Muscle of leg (tissue), 11 donors: ENCODE measurements around the gene VEGFA. TPM values are rescaled to one million over a fixed set of nuclear protein-coding genes. Genes with fewer than 3 reads are reported as not detected.

ENCODE experiments used
- DNase-seq: peaks from one replicate; pipeline ENCODE4 v3.0.0; 2013
- H3K27ac ChIP-seq: one replicate; pipeline ENCODE4 v1.5.1; 2013; ENCODE audit warnings: mild to moderate bottlenecking, low read length, control low read depth
- H3K27me3 ChIP-seq: one replicate; pipeline ENCODE4 v1.6.1; 2013; ENCODE audit warnings: low read length; ENCODE audit not compliant: control insufficient read depth, insufficient read depth
- H3K36me3 ChIP-seq: one replicate; pipeline ENCODE4 v1.6.1; 2013; ENCODE audit warnings: low read length; ENCODE audit not compliant: control insufficient read depth, insufficient read depth
- H3K4me1 ChIP-seq: one replicate; pipeline ENCODE4 v1.6.1; 2013; ENCODE audit warnings: low read length; ENCODE audit not compliant: control insufficient read depth, insufficient read depth
- H3K4me3 ChIP-seq: one replicate; pipeline ENCODE4 v1.5.1; 2013; ENCODE audit warnings: low read length, control low read depth
- H3K9me3 ChIP-seq: replicated peaks from 2 replicates; pipeline ENCODE4 v1.6.1; 2013; ENCODE audit warnings: low read depth, low read length; ENCODE audit not compliant: control insufficient read depth
- WGBS: methylation state at CpG from one replicate; pipeline ENCODE4 v1.1.5; 2013; ENCODE audit warnings: missing lambda C conversion rate; ENCODE audit not compliant: insufficient coverage; 5-methylcytosine and 5-hydroxymethylcytosine counted together
- polyA plus RNA-seq, 8 donors: library from polyadenylated mRNA; unstranded; fragments of 120-200 nt; gene quantifications; one replicate each; pipeline versions ENCODE4 v1.2.1 to v1.2.3, GENCODE V29; 2013; ENCODE audit warnings: inconsistent platforms in 1 of 8, low replicate concordance in 1 of 8; ENCODE audit not compliant: insufficient read length in 8 of 8, insufficient read depth in 1 of 8
- total RNA-seq: library from RNA; stranded (reverse); fragments of 120-200 nt; gene quantifications from one replicate; pipeline ENCODE4 v1.2.4, GENCODE V29; 2013

The VEGFA gene
- total and polyA plus RNA-seq, 9 donors, result 59.4 to 89.9 (median 70.1) TPM

- H3K27ac ChIP-seq, result no peak overlapping the region
- peaks cover 48% of the 10 kb centered on the region for H3K4me1 ChIP-seq
- no peak overlapping the region for H3K4me3 ChIP-seq
- no peaks in the 10 kb centered on the region for H3K9me3 ChIP-seq
- peaks cover 2% of the 10 kb centered on the region for H3K27me3 ChIP-seq
- DNase-seq, result no peak
- no peaks in the 10 kb centered on the region for H3K36me3 ChIP-seq
Observed at GRCh38 chr6:43765776-43766499, 4.1 kb upstream of the VEGFA start.

GRCh38 chr6:43766500-43766853, 3.5 kb upstream of the VEGFA start:
- WGBS, result no CpG with 5 or more reads among the region's 1 CpG
- H3K27me3 ChIP-seq, result no peaks in the 10 kb centered on the region

GRCh38 chr6:43766964-43767461, 3.0 kb upstream of the VEGFA start:
- 86% methylated on average over 4 of the region's 10 CpGs for WGBS
- H3K4me1 ChIP-seq, result peaks cover 39% of the 10 kb centered on the region

More at GRCh38 chr6:43766500-43766853, 3.5 kb upstream of the VEGFA start:
- Histone ChIP-seq H3K4me3 (no peak overlapping the region), H3K4me1 (peaks cover 43% of the 10 kb centered on the region), H3K9me3 (no peaks in the 10 kb centered on the region), H3K36me3 (no peaks in the 10 kb centered on the region), H3K27ac (no peak overlapping the region)
- no peak for DNase-seq

GRCh38 chr6:43767553-43768505, 2.2 kb upstream of the VEGFA start:
- no peaks in the 10 kb centered on the region for H3K9me3 ChIP-seq
- no peak overlapping the region for H3K27ac ChIP-seq
- no peaks in the 10 kb centered on the region for H3K36me3 ChIP-seq
- H3K4me3 ChIP-seq, result no peak overlapping the region
- H3K27me3 ChIP-seq, result peaks cover 9% of the 10 kb centered on the region
- peaks cover 41% of the 10 kb centered on the region for H3K4me1 ChIP-seq
- WGBS, result 100% methylated on average over 1 of the region's 8 CpGs
- peak; percentile 71 for DNase-seq

More at GRCh38 chr6:43766964-43767461, 3.0 kb upstream of the VEGFA start:
- peaks cover 1% of the 10 kb centered on the region for H3K27me3 ChIP-seq
- no peaks in the 10 kb centered on the region for H3K9me3 ChIP-seq
- no peak for DNase-seq
- H3K36me3 ChIP-seq, result no peaks in the 10 kb centered on the region
- no peak overlapping the region for H3K4me3 ChIP-seq
- H3K27ac ChIP-seq, result no peak overlapping the region

- peak overlapping the region; percentile 98 for H3K27ac ChIP-seq
- no peaks in the 10 kb centered on the region for H3K9me3 ChIP-seq
- no CpG with 5 or more reads among the region's 1 CpG for WGBS
- no peak overlapping the region for H3K4me3 ChIP-seq
- H3K27me3 ChIP-seq, result peaks cover 15% of the 10 kb centered on the region
- peaks cover 42% of the 10 kb centered on the region for H3K4me1 ChIP-seq
- no peaks in the 10 kb centered on the region for H3K36me3 ChIP-seq
- DNase-seq, result no peak
Observed at GRCh38 chr6:43768506-43768860, 1.5 kb upstream of the VEGFA start.

GRCh38 chr6:43768983-43769525, 957 bp upstream of the VEGFA start:
- DNase-seq, result peak; percentile 94
- Histone ChIP-seq H3K27ac (peak overlapping the region; percentile 98), H3K4me1 (peaks cover 43% of the 10 kb centered on the region), H3K9me3 (no peaks in the 10 kb centered on the region), H3K4me3 (no peak overlapping the region), H3K27me3 (peaks cover 18% of the 10 kb centered on the region), H3K36me3 (no peaks in the 10 kb centered on the region)
- WGBS, result 16% methylated on average over 5 of the region's 8 CpGs

GRCh38 chr6:43770372-43771209, 580 bp downstream of the VEGFA start:
- peaks cover 58% of the 10 kb centered on the region for H3K4me1 ChIP-seq

GRCh38 chr6:43771210-43771857, 1.3 kb downstream of the VEGFA start:
- Histone ChIP-seq H3K4me1 (peaks cover 63% of the 10 kb centered on the region), H3K27ac (peak overlapping the region; percentile 98), H3K27me3 (peaks cover 18% of the 10 kb centered on the region), H3K4me3 (peak overlapping the region; percentile 96), H3K9me3 (no peaks in the 10 kb centered on the region), H3K36me3 (peaks cover 17% of the 10 kb centered on the region)
- DNase-seq, result peak; percentile 85
- WGBS, result under 1% methylated on average over 49 of the region's 66 CpGs

More at GRCh38 chr6:43770372-43771209, 580 bp downstream of the VEGFA start:
- Histone ChIP-seq H3K9me3 (no peaks in the 10 kb centered on the region), H3K27me3 (peaks cover 18% of the 10 kb centered on the region), H3K27ac (peak overlapping the region; percentile 98), H3K36me3 (peaks cover 11% of the 10 kb centered on the region), H3K4me3 (peak overlapping the region; percentile 96)
- peak; percentile 81 for DNase-seq
- under 1% methylated on average over 72 of the region's 84 CpGs for WGBS
